ENCODE results near the gene POPDC3.

POPDC3 gene

DNA sequence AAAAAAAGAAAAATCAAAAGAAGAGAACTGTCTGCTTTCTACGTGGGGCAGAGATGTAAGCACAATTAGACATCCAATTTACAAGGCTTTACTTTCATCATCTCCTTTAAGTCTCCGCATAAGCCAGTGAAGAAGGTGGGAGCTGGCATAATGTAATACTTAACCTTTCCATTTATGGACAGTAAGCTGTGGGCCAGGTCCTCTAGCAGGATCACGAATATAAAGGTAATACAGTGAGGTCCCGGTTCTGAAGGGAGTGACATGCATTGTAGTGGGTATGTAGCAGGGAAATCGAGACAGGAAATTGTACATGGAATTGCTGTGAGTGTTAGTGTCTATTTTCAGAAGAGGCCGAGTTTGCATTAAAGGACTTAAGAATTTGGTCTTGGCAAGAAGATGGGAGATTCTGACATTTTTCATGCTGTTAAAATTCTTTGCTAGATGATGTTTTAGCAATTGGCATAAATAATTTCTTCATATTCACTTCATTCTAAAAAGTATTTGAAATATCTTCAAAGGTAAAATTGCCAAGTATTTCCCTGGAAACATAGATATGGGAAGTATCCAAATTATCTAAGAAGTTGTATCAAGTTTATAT lies 20.4 kb upstream of the POPDC3 start:
- no peak for DNase-seq (ENCODE audit: low read depth)
- no peak overlapping the region for H3K4me3 ChIP-seq (ENCODE audit: low read depth, low read length)
- TF ChIP-seq, protein P1, sequence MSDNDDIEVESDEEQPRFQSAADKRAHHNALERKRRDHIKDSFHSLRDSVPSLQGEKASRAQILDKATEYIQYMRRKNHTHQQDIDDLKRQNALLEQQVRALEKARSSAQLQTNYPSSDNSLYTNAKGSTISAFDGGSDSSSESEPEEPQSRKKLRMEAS (IDR thresholded peaks at IDR 0.05; ENCODE audit: low read depth, low read length): no peak
- TF ChIP-seq MYC (IDR thresholded peaks at IDR 0.05; ENCODE audit: low read depth, low read length) (no peak), POLR2A (IDR thresholded peaks at IDR 0.05; ENCODE audit: extremely low read depth, insufficient read length) (no peak)
- TF ChIP-seq, protein P2, sequence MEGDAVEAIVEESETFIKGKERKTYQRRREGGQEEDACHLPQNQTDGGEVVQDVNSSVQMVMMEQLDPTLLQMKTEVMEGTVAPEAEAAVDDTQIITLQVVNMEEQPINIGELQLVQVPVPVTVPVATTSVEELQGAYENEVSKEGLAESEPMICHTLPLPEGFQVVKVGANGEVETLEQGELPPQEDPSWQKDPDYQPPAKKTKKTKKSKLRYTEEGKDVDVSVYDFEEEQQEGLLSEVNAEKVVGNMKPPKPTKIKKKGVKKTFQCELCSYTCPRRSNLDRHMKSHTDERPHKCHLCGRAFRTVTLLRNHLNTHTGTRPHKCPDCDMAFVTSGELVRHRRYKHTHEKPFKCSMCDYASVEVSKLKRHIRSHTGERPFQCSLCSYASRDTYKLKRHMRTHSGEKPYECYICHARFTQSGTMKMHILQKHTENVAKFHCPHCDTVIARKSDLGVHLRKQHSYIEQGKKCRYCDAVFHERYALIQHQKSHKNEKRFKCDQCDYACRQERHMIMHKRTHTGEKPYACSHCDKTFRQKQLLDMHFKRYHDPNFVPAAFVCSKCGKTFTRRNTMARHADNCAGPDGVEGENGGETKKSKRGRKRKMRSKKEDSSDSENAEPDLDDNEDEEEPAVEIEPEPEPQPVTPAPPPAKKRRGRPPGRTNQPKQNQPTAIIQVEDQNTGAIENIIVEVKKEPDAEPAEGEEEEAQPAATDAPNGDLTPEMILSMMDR (IDR thresholded peaks at IDR 0.05; ENCODE audit: low read depth, low read length): no peak

DNA sequence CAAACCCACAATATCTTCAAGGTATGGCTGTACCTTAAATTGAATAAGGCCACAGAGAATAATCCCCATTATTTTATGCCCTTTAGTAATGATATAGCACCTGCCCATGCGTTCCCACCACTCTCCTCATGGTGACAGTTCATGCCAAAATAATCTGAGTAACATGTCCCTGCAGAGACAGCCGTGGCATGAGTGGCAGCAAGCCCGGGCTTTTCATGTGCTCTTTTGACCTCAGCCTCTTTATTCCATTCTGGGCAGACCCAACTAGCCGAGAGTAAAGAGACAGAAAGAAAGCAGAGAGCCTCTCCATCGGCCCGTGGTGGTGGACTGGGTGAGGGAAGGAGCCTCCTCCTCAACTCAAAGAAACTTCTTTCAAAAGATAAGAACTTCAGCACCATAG lies 19.9 kb upstream of the POPDC3 start:
- no peak for DNase-seq (ENCODE audit: low read depth)
- H3K4me3 ChIP-seq (ENCODE audit: low read depth, low read length): no peak overlapping the region
- TF ChIP-seq MYC (IDR thresholded peaks at IDR 0.05; ENCODE audit: low read depth, low read length) (no peak), POLR2A (IDR thresholded peaks at IDR 0.05; ENCODE audit: extremely low read depth, insufficient read length) (no peak)
- TF ChIP-seq, protein P1 (IDR thresholded peaks at IDR 0.05; ENCODE audit: low read depth, low read length): no peak
- TF ChIP-seq, protein P2 (IDR thresholded peaks at IDR 0.05; ENCODE audit: low read depth, low read length): no peak

DNA sequence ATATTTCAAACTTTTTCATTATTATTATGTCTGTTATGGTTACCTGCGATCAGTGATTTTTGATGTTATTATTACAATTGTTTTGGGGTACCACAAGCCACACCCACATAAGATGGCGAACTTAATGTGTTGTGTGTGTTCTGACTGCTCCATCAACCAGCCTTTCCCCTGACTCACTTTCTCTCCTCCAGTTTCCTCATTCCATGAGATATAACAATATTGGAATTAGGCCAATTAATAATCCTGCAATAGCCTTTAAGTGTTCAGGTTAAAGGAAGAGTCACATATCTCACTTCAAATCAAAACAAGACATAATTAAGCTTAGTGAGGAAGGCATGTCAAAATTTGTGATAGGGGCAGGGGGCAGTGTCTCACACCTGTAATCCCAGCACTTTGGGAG lies 16.3 kb upstream of the POPDC3 start:
- H3K4me3 ChIP-seq (ENCODE audit: low read depth, low read length): no peak overlapping the region
- no peak for DNase-seq (ENCODE audit: low read depth)
- TF ChIP-seq, protein P2 (IDR thresholded peaks at IDR 0.05; ENCODE audit: low read depth, low read length): no peak
- TF ChIP-seq MYC (IDR thresholded peaks at IDR 0.05; ENCODE audit: low read depth, low read length) (no peak), POLR2A (IDR thresholded peaks at IDR 0.05; ENCODE audit: extremely low read depth, insufficient read length) (no peak)
- TF ChIP-seq, protein P1 (IDR thresholded peaks at IDR 0.05; ENCODE audit: low read depth, low read length): no peak

DNA sequence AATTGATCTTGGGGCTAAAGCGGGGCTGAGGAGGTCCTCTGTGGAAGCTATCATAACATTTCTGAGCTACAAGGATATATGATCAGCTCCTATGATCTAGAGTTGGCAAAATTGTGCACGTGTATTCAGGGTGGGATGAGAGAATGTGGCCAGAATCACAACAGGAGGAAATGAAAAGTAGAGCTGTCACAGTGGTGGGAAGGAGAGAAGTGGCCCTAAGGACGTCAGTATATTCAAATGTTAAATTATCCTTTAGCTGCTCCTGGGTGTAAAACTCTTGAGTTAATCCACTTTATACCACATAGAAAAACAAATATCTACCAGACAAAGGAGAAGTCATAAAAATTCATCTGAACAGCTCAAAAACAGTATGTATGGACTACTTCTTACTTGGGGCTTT lies 14.8 kb upstream of the POPDC3 start:
- TF ChIP-seq, protein P1 (IDR thresholded peaks at IDR 0.05; ENCODE audit: low read depth, low read length): no peak
- TF ChIP-seq, protein P2 (IDR thresholded peaks at IDR 0.05; ENCODE audit: low read depth, low read length): no peak
- TF ChIP-seq POLR2A (IDR thresholded peaks at IDR 0.05; ENCODE audit: extremely low read depth, insufficient read length): no peak
- no peak for TF ChIP-seq MYC (IDR thresholded peaks at IDR 0.05; ENCODE audit: low read depth, low read length)
- no peak overlapping the region for H3K4me3 ChIP-seq (ENCODE audit: low read depth, low read length)
- DNase-seq (ENCODE audit: low read depth): no peak

DNA sequence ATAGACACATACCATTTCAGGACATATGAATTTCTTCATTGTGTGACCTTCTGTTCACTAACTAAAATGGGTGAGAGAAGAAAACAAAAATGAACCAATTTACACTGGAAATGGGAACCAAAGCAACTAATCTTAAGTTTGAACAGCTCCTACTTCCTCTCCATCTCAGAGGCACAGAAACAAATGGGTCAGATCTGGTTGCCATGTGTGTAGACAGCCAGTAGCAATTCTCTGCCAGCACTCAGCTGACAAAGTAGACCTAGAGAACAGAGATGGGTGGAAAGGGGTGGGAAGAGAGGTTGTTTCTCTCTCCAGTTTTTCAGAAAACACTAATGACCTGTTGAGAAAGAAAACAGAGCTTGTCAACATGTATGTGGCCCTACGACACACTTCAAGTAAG lies 14.3 kb upstream of the POPDC3 start:
- H3K4me3 ChIP-seq (ENCODE audit: low read depth, low read length): no peak overlapping the region
- DNase-seq (ENCODE audit: low read depth): no peak
- TF ChIP-seq, protein P1 (IDR thresholded peaks at IDR 0.05; ENCODE audit: low read depth, low read length): no peak
- TF ChIP-seq POLR2A (IDR thresholded peaks at IDR 0.05; ENCODE audit: extremely low read depth, insufficient read length): no peak
- no peak for TF ChIP-seq MYC (IDR thresholded peaks at IDR 0.05; ENCODE audit: low read depth, low read length)
- TF ChIP-seq, protein P2 (IDR thresholded peaks at IDR 0.05; ENCODE audit: low read depth, low read length): no peak

Data from NB4 (cell line).